NCI-H1930 (cell line): ENCODE data around the gene TFAP2E.

Experiments used
- DNase-seq, 2 experiments: peaks; one replicate each; lab custom pipeline; 2025; lab: John Stamatoyannopoulos, UW

Gene TFAP2E

GRCh38 chr1:35595684-35596083, 22.6 kb downstream of the TFAP2E start:
- no peak for DNase-seq

- DNase-seq: no peak
Observed at GRCh38 chr1:35597870-35598269, 24.8 kb downstream of the TFAP2E start.

- no peak for DNase-seq
Observed at GRCh38 chr1:35598895-35599294, 25.8 kb downstream of the TFAP2E start.

GRCh38 chr1:35599411-35599810, 26.3 kb downstream of the TFAP2E start:
- DNase-seq: no peak

GRCh38 chr1:35600593-35600992, 27.5 kb downstream of the TFAP2E start:
- DNase-seq: no peak

- no peak for DNase-seq
Observed at GRCh38 chr1:35603468-35603867, 30.4 kb downstream of the TFAP2E start.

- DNase-seq: no peak
Observed at GRCh38 chr1:35603941-35604340, 30.8 kb downstream of the TFAP2E start.

- DNase-seq: no peak
Observed at GRCh38 chr1:35605071-35605866, 32.2 kb downstream of the TFAP2E start.

- DNase-seq: no peak
Observed at GRCh38 chr1:35605867-35606182, 32.7 kb downstream of the TFAP2E start.

- DNase-seq: no peak
Observed at GRCh38 chr1:35611655-35612054, 38.5 kb downstream of the TFAP2E start.

- no peak for DNase-seq
Observed at GRCh38 chr1:35615440-35615839, 42.3 kb downstream of the TFAP2E start.

- no peak for DNase-seq
Observed at GRCh38 chr1:35619237-35620121, 46.4 kb downstream of the TFAP2E start.

GRCh38 chr1:35622510-35623178, 49.5 kb downstream of the TFAP2E start:
- DNase-seq: no peak

GRCh38 chr1:35623832-35624231, 50.7 kb downstream of the TFAP2E start:
- no peak for DNase-seq

GRCh38 chr1:35629051-35629450, 55.9 kb downstream of the TFAP2E start:
- DNase-seq: no peak

GRCh38 chr1:35631396-35631795, 58.3 kb downstream of the TFAP2E start:
- no peak for DNase-seq

- no peak for DNase-seq
Observed at GRCh38 chr1:35633547-35633946, 60.4 kb downstream of the TFAP2E start.

- no peak for DNase-seq
Observed at GRCh38 chr1:35637401-35637809, 64.3 kb downstream of the TFAP2E start.

- DNase-seq: no peak
Observed at GRCh38 chr1:35640380-35641232, 67.5 kb downstream of the TFAP2E start.

GRCh38 chr1:35641233-35641866, 68.2 kb downstream of the TFAP2E start, which contains the start of gene PSMB2:
PSMB2 (minus strand) TSS chr1:35641526; CDS start chr1:35641432, 94 bp downstream.
- peak; percentile 93 to 96 for DNase-seq

GRCh38 chr1:35642471-35642955, 69.4 kb downstream of the TFAP2E start:
- no peak for DNase-seq
